Transverse colon (tissue), 4 donors: ENCODE data around the gene RAP1GDS1.

Experiments used
- CTCF ChIP-seq, 5 experiments: fragments of 200-600 bp in 3 of 5; fragments of 450-650 bp in 2 of 5; sonication (generic) in 3 of 5; IDR thresholded peaks; 1 replicate in 2 of 5; 2 replicates in 3 of 5; pipeline ENCODE4 v1.5.1; 2016 to 2017; ENCODE audit warnings: antibody characterized with exemption in 5 of 5, inconsistent platforms in 3 of 5, mild to moderate bottlenecking in 2 of 5, moderate library complexity in 1 of 5
- EP300 ChIP-seq: sonication (generic); formaldehyde crosslinking; IDR thresholded peaks from one replicate; pipeline ENCODE4 v1.6.1; 2017; ENCODE audit warnings: antibody characterized with exemption, low read depth
- POLR2A ChIP-seq: fragments of 450-650 bp; IDR thresholded peaks from one replicate; pipeline ENCODE4 v1.6.1; 2016; ENCODE audit warnings: antibody characterized with exemption, mild to moderate bottlenecking, moderate library complexity
- POLR2AphosphoS5 ChIP-seq, 3 donors: sonication (generic); formaldehyde crosslinking; IDR thresholded peaks; one replicate each; pipeline ENCODE4 v1.6.1; 2016; ENCODE audit warnings: antibody characterized with exemption in 3 of 3

- TF ChIP-seq CTCF (IDR thresholded peaks at IDR 0.05) (no peak), POLR2A (no peak), EP300 (no peak), POLR2AphosphoS5 (IDR thresholded peaks at IDR 0.05) (no peak)
Measured at GRCh38 chr4:98326168-98326567, 65.0 kb downstream of the RAP1GDS1 start.
